Large intestine (tissue), 3 donors: ENCODE measurements around the gene DIAPH1. TPM values are rescaled to one million over a fixed set of nuclear protein-coding genes. Genes with fewer than 3 reads are reported as not detected.

Source experiments
- DNase-seq, 2 donors: peaks; one replicate each; pipeline versions ENCODE4 v3.0.0 to v3.0.0-alpha.2; 2013
- H3K27ac ChIP-seq: one replicate; pipeline ENCODE4 v1.5.1; 2013; ENCODE audit warnings: low read length
- H3K27me3 ChIP-seq: 2 replicates; pipeline ENCODE4 v1.6.1; 2013; ENCODE audit warnings: low read length; ENCODE audit not compliant: control insufficient read depth, insufficient read depth
- H3K36me3 ChIP-seq: 2 replicates; pipeline ENCODE4 v1.6.1; 2013; ENCODE audit warnings: low read length; ENCODE audit not compliant: control insufficient read depth, insufficient read depth
- H3K4me1 ChIP-seq: one replicate; pipeline ENCODE4 v1.6.1; 2013; ENCODE audit warnings: low read length; ENCODE audit not compliant: control insufficient read depth, insufficient read depth
- H3K4me3 ChIP-seq: one replicate; pipeline ENCODE4 v1.5.1; 2013; ENCODE audit warnings: low read length
- H3K9me3 ChIP-seq: one replicate; pipeline ENCODE4 v1.6.1; 2013; ENCODE audit warnings: mild to moderate bottlenecking, low read depth, low read length, moderate library complexity; ENCODE audit not compliant: control insufficient read depth
- WGBS: methylation state at CpG from one replicate; pipeline ENCODE4 v1.1.5; 2013; ENCODE audit warnings: low lambda C conversion rate; ENCODE audit not compliant: insufficient coverage; 5-methylcytosine and 5-hydroxymethylcytosine counted together
- polyA plus RNA-seq: library from polyadenylated mRNA; unstranded; fragments of 120-200 nt; gene quantifications from one replicate; pipeline ENCODE4 v1.2.1, GENCODE V29; 2013

DIAPH1 gene
- polyA plus RNA-seq, 1 donor, result 89.4 TPM

DNA sequence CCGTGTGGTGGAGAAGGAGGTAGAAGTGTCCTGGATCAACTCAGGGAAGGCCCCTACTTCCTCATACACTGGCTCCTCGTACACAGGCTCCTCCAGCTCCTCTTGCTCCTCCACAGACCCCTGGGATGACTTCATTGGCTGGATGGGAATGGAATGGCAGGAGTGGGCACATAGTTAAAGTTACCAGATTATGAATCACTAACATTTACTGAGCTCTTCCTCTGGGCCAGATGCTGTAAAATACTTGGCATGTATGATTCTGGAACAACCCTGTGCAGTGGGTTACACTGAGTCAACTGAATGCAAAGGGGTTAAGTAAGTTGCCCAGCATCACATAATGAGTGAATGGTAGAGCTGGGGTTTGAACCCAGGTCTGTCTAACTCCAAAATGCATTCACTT lies 35.5 kb upstream of the DIAPH1 start:
- H3K27ac ChIP-seq, result no peak overlapping the region
- no CpG with 5 or more reads among the region's 2 CpGs for WGBS
- no peaks in the 10 kb centered on the region for H3K27me3 ChIP-seq
- no peak overlapping the region for H3K4me3 ChIP-seq
- no peak for DNase-seq
- no peaks in the 10 kb centered on the region for H3K9me3 ChIP-seq
- H3K4me1 ChIP-seq, result peaks cover 3% of the 10 kb centered on the region
- peaks cover 33% of the 10 kb centered on the region for H3K36me3 ChIP-seq

DNA sequence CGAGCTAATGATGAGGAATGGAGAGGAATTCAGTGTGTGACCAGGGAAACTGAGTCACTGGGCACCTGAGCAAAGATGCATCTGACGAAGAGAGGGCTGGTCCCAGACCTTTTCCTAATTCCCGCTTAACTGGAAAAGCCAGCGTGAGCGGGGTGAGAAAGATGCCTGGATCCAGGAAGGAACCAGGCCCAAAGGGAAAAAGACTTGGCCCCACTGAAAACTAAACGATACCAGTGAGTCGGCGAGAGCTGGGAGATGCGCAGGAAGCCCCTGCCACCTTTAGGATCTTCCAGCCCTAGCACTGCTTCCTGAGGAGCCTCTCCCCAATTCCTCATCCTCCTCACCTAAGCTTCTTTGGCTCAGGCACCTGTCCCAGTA lies 32.9 kb upstream of the DIAPH1 start:
- no peak overlapping the region for H3K27ac ChIP-seq
- DNase-seq, result no peak
- no CpG with 5 or more reads among the region's 9 CpGs for WGBS
- H3K9me3 ChIP-seq, result no peaks in the 10 kb centered on the region
- peaks cover 3% of the 10 kb centered on the region for H3K4me1 ChIP-seq
- peaks cover 35% of the 10 kb centered on the region for H3K36me3 ChIP-seq
- no peaks in the 10 kb centered on the region for H3K27me3 ChIP-seq
- peak overlapping the region; percentile 73 for H3K4me3 ChIP-seq

GRCh38 chr5:141650851-141651727 lies 32.3 kb upstream of the DIAPH1 start, which contains the start of gene FCHSD1:
Gene FCHSD1, minus strand, starts transcription at chr5:141651418. Its CDS starts 50 bp downstream, at chr5:141651368.
- H3K36me3 ChIP-seq, result peaks cover 33% of the 10 kb centered on the region
- DNase-seq, result peak; percentile 70 to 81
- H3K9me3 ChIP-seq, result no peaks in the 10 kb centered on the region
- H3K4me3 ChIP-seq, result peak within 1 kb of the TSS; percentile 73
- 0% methylated on average over 1 of the region's 50 CpGs for WGBS
- no peak within 1 kb of the TSS for H3K27ac ChIP-seq
- peaks cover 3% of the 10 kb centered on the region for H3K4me1 ChIP-seq
- H3K27me3 ChIP-seq, result no peaks in the 10 kb centered on the region

DNA sequence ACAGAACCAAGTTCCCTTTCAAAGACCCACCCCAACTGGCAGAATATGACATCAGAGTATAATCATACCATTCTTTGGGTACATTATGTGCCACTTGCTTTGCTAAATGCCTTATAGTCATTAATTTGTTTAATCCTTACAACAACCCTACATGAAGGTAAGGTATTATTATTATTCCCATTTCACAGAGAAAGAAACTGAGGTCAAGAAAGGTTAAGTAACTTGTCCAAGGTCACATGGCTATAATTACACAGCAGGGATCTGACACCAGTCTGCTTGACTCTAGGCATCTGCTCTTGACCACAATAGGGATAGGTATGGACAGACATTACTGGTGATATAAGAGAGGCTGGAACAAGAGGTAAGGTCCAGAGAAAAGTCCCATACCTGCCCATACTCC lies 31.2 kb upstream of the DIAPH1 start:
- Histone ChIP-seq H3K36me3 (peaks cover 32% of the 10 kb centered on the region), H3K27ac (no peak overlapping the region), H3K9me3 (no peaks in the 10 kb centered on the region), H3K4me1 (peaks cover 3% of the 10 kb centered on the region), H3K4me3 (no peak overlapping the region), H3K27me3 (no peaks in the 10 kb centered on the region)
- DNase-seq, result no peak

DNA sequence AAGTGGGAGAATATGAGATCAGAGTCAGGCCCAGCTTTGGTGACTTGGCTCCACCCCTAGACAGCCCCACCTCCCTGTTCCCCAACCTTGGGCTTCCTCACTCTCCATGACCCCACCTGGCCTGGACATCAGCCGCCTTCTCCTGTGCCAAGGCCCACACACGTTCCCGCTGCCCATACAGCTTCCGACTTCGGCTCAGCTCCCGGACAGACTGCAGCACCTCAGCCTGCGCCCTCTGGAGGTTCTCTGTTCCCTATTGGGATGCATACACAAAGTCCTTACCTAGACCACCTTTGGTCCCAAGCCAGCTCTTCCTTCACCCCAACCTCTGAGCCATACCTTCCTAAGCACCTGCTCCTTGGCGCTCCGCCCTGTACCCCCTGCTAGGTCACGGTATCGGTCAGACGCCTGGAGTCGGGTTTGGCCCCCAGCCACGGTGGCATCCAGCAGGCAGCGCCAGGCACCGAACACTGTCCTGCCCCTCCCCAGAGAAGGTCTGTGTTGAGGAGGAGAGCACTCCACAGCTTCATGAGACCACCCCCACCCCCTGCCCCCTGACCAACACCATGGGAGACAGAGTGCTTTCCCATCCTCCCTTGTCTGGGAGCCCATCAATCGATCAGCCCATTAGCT lies 30.4 kb upstream of the DIAPH1 start:
- DNase-seq, result no peak
- H3K27ac ChIP-seq, result no peak overlapping the region
- H3K4me1 ChIP-seq, result peaks cover 3% of the 10 kb centered on the region
- 70% methylated on average over 2 of the region's 17 CpGs for WGBS
- H3K4me3 ChIP-seq, result no peak overlapping the region
- no peaks in the 10 kb centered on the region for H3K9me3 ChIP-seq
- no peaks in the 10 kb centered on the region for H3K27me3 ChIP-seq
- H3K36me3 ChIP-seq, result peaks cover 36% of the 10 kb centered on the region

DNA sequence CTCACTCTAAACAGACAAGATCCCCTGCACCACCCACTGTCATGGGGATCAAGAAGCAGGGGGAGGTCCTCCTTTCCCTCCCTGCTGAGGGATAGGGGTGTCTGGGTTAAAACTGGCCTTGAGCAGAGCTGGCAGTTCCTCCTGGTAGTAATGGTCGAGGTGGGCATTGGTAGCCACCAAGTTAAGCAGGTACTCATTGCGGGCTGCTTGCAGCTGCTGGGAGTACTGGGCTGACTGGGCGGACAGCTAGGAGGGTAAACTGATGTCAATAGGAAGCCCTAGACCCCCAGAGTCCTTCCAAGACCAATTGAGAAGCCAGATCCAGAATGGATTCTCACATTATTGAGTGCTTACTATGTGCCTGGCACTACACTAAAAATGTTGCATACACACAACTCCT lies 29.1 kb upstream of the DIAPH1 start:
- Histone ChIP-seq H3K9me3 (no peaks in the 10 kb centered on the region), H3K4me1 (peaks cover 3% of the 10 kb centered on the region), H3K27ac (no peak overlapping the region), H3K27me3 (no peaks in the 10 kb centered on the region), H3K36me3 (peaks cover 37% of the 10 kb centered on the region), H3K4me3 (no peak overlapping the region)
- WGBS, result no CpG with 5 or more reads among the region's 3 CpGs
- DNase-seq, result no peak

DNA sequence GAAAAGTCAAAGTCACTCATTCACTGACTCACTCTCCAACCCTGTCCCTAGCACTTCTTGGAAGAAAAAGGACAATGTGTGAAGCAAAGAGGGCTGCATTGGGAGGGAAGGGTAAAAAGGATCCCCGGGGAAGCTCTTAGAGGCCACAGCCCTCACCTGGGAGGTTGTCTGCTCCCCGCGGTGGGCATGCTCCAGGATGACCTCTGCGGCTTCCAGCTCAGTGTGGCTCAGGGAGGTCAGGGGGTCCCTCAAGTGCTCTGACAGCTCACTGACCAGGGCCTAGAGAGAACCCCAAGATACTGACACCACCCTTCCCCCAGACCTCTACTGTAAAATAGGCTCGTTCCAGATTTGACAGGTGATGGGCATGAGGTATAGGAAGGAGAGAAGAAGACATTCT lies 28.4 kb upstream of the DIAPH1 start:
- no peaks in the 10 kb centered on the region for H3K27me3 ChIP-seq
- H3K4me1 ChIP-seq, result peaks cover 3% of the 10 kb centered on the region
- no peak overlapping the region for H3K27ac ChIP-seq
- H3K36me3 ChIP-seq, result peaks cover 39% of the 10 kb centered on the region
- no CpG with 5 or more reads among the region's 5 CpGs for WGBS
- H3K9me3 ChIP-seq, result no peaks in the 10 kb centered on the region
- no peak for DNase-seq
- H3K4me3 ChIP-seq, result no peak overlapping the region

GRCh38 chr5:141646026-141646425 lies 27.2 kb upstream of the DIAPH1 start:
- Histone ChIP-seq H3K9me3 (no peaks in the 10 kb centered on the region), H3K27ac (no peak overlapping the region), H3K4me3 (no peak overlapping the region), H3K27me3 (no peaks in the 10 kb centered on the region), H3K36me3 (peaks cover 43% of the 10 kb centered on the region), H3K4me1 (no peaks in the 10 kb centered on the region)
- no peak for DNase-seq
- WGBS, result no CpG with 5 or more reads among the region's 6 CpGs

- peak; percentile 51 to 73 for DNase-seq
- no CpG with 5 or more reads among the region's 2 CpGs for WGBS
- H3K9me3 ChIP-seq, result peaks cover 11% of the 10 kb centered on the region
Measured at GRCh38 chr5:141641634-141642267, 23.0 kb upstream of the DIAPH1 start.

GRCh38 chr5:141640698-141641097 lies 21.9 kb upstream of the DIAPH1 start:
- H3K4me1 ChIP-seq, result peaks cover 11% of the 10 kb centered on the region
- peaks cover 11% of the 10 kb centered on the region for H3K9me3 ChIP-seq
- H3K27ac ChIP-seq, result no peak overlapping the region
- no CpG with 5 or more reads among the region's 9 CpGs for WGBS
- DNase-seq, result no peak
- H3K4me3 ChIP-seq, result no peak overlapping the region
- peaks cover 15% of the 10 kb centered on the region for H3K27me3 ChIP-seq
- H3K36me3 ChIP-seq, result peaks cover 28% of the 10 kb centered on the region

More at GRCh38 chr5:141641634-141642267, 23.0 kb upstream of the DIAPH1 start:
- Histone ChIP-seq H3K27ac (peak overlapping the region; percentile 12), H3K36me3 (peaks cover 37% of the 10 kb centered on the region), H3K4me1 (peaks cover 11% of the 10 kb centered on the region), H3K27me3 (peaks cover 15% of the 10 kb centered on the region), H3K4me3 (no peak overlapping the region)
